Epidermal melanocyte (primary cell): ENCODE measurements around the gene AGAP1.

Experiments
- DNase-seq: peaks from one replicate; pipeline ENCODE4 v3.0.0; 2011; ENCODE audit warnings: low spot score; ENCODE audit not compliant: insufficient read length

AGAP1 gene

GRCh38 chr2:235979753-235980435 is 486.1 kb downstream of the AGAP1 start:
- no peak for DNase-seq

GRCh38 chr2:235981631-235982030 is 487.8 kb downstream of the AGAP1 start:
- DNase-seq: no peak

DNA sequence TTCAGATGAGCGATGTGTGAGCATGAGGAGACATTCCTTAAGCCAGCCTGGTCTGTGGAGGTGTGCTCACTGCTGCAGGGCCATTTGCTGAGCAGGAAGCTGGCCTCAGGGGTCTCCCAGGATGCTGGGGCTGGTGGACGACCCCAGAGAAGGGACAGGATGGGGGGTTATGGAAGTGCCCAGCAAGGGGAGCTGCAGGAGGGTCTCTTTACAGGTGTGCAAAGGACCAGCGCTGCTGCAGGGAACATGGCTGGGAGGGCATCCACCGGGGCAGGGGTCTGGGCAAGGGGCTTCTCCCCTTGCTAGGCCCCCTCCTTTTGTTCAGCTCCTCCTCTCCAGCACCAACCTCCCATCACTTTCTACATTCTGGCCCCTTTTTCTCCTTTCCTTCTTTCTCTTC is 489.2 kb downstream of the AGAP1 start:
- no peak for DNase-seq

GRCh38 chr2:235984552-235984951 is 490.7 kb downstream of the AGAP1 start:
- DNase-seq: no peak

- DNase-seq: no peak
Observed at GRCh38 chr2:235986361-235986760, 492.5 kb downstream of the AGAP1 start.

- DNase-seq: no peak
Observed at GRCh38 chr2:235988271-235989015, 494.6 kb downstream of the AGAP1 start.

DNA sequence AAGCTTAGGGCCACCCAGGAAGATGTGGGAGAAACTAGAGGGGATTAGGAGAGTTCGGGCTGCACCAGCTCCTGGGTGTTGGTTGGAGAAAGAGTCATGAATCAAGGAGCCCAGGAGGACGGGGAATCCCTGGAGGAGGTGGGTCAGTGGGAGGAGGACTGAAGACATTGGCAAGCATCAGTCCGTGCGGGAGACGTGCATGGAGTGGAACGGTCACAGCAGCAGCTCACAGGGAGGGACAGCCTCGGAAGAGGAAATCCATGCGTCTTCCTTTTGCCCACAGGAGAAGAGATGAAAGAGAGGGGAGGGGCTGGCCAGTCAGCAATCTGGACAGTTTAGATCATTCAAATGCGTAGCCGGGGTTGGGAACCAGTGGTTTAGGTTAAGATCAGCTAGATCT is 495.7 kb downstream of the AGAP1 start:
- no peak for DNase-seq

- DNase-seq: no peak
Observed at GRCh38 chr2:235990344-235990743, 496.5 kb downstream of the AGAP1 start.

GRCh38 chr2:235992024-235992423 is 498.2 kb downstream of the AGAP1 start:
- no peak for DNase-seq

DNA sequence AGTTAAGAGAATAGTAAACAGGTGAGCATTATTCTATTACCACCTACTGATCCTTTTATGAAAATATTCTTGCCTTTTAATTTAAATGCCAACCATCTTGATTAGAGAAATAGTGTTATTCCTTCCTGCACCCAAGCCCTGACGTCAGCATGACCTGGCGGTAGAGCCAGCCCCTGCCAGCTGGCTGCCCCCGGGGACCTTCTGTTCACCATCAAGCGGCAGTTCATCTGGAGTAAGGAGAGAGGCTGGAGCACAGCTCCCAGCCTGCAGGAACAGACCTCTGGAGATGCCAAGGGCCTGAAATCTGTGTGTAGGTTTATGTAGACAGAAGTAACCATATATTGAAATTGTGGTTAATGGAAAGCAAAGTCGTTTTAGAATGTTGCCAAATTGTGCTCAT is 502.6 kb downstream of the AGAP1 start:
- DNase-seq: no peak

DNA sequence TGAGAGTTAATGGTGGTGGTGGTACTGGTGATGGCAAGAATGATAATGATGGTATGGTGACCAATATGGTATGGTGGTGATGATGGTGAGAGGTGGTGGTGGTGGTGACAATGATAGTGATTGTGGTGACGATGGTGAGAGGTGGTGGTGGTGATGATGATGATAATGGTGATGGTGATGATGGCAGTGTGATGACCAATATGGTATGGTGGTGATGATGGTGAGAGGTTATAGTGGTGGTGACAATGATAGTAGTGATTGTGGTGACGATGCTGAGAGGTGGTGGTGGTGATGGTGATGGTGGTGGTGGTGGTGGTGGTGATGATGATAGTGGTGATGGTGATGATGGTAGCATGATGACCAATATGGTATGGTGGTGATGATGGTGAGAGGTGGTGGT is 505.2 kb downstream of the AGAP1 start:
- DNase-seq: no peak

GRCh38 chr2:236001166-236001828 is 507.5 kb downstream of the AGAP1 start:
- no peak for DNase-seq

DNA sequence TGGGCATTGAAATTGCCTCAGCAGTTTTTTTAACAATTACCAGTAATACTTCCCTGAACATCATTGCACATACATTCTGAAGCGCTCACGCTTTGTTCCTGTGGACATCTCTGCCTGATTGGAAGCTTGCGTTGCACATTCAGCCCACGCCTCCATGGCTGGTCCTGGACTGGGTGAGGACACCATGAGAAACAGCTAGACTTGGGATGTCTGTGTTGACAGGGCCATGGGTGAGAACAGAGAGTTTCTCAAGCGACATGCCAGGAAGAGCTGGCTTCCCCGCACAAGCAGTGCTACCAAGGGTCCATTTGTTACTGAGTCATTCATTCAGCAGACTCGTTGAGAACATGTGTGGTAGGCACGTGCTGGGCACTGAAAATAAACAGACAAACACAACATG is 508.0 kb downstream of the AGAP1 start:
- DNase-seq: no peak

GRCh38 chr2:236008006-236008405 is 514.2 kb downstream of the AGAP1 start:
- DNase-seq: no peak

- DNase-seq: no peak
Observed at GRCh38 chr2:236008857-236009256, 515.0 kb downstream of the AGAP1 start.

GRCh38 chr2:236010920-236011685 is 517.3 kb downstream of the AGAP1 start:
- no peak for DNase-seq

DNA sequence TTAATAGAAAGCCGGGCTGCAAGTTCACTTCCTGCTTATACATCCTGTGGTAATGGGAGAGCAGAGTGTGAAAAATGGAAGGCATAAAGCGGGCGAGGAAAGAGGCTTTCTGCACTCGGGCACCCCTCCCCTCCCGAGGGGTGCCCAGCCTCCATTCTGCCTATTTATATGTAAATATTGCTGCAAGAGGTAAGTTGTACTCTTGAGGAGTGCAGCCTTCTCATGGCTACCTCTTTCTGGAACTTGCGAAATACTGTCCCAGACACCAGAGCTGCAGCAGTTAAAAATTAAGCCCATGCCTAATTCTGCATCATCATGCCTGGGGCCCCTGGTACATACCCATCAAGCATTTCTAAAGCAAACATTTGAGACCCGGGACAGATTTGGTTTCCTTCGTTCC is 518.3 kb downstream of the AGAP1 start:
- DNase-seq: no peak

- no peak for DNase-seq
Observed at GRCh38 chr2:236014408-236015131, 520.7 kb downstream of the AGAP1 start.

GRCh38 chr2:236015171-236015570 is 521.3 kb downstream of the AGAP1 start:
- DNase-seq: no peak

DNA sequence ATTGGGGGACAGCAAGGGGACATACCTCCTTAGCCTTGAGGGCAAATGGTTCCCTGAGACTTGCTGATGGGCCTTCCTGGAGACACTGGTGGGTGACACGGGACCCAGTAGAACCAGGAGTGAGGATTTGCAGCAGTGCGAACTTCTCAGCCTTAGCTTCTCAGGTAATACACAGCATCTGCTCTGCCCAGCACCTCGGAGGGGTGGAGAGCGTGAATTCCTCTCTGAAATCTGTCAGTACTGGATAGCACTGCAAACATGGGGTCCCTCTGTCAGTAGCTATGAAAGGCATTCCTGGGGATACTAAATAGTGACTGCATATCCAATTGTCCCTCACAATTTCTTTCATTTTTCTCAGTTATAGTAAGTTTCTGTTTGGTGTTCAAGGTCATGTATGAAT is 522.7 kb downstream of the AGAP1 start:
- DNase-seq: no peak

DNA sequence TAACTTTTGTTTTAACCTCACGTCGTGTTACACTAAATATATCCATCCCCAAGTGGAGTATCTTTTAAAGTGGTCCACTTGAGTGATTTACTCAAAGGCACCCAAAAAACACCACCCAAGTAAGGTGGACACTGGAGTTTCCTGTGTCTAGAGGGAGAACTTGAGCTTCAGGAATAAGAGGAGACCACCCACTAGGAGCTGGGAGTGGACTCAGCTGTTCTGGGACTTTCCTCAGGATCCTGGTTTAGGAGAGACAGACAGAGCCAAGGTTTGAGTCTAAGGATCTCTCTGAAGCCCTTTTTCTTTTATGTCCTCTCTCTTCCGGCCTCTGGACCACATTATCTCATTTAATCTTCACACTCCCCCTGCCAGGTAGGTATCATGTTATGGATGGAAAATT is 523.6 kb downstream of the AGAP1 start:
- no peak for DNase-seq
